HG03354 (cell line): ENCODE results near the gene MED9.

Source experiments
- ATAC-seq: cut with Tn5 transposase; IDR thresholded peaks from one replicate; pipeline ENCODE4 v1.9.1; 2021; ENCODE audit warnings: mild to moderate bottlenecking; ENCODE audit not compliant: unreplicated experiment, poor library complexity, severe bottlenecking

Gene MED9

DNA sequence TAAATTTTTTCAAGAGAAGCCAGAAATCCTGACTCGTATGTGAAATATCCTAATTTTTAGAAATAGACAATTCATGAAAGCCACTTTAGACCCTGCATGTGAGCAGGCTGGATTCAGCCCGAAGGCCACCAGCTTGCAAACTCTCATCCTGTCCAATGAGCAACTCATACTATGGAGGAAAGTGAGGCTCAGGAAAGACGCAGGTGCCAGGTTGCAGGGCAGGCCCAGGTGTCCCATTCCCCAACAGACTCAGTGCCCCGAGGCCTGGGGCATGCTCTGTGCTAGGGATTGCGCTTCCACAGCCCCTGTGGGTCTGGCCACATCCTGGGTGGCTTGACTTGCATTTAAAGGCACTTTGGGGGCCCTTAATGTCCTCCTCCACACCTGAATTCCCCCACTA is 36.1 kb downstream of the MED9 start:
- ATAC-seq = no peak

DNA sequence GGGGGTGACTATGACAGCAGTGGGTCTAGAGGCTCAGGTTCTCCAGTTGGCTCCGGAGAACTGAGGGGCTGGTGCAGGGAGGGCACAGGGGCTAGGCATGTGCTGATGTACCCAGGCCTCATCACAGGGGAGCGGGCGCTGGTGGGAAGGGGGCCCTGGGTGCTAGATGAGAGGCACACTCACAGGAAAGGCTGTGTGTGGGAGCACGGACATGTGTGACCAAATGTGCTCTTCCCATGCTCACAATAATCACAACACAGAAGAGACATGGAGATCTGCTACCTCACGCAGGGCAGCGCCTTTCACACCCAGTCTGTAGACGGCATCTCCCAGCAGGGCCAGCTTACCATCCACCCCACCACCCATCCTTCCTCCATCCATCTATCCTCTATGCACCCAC is 36.8 kb downstream of the MED9 start:
- no peak for ATAC-seq

DNA sequence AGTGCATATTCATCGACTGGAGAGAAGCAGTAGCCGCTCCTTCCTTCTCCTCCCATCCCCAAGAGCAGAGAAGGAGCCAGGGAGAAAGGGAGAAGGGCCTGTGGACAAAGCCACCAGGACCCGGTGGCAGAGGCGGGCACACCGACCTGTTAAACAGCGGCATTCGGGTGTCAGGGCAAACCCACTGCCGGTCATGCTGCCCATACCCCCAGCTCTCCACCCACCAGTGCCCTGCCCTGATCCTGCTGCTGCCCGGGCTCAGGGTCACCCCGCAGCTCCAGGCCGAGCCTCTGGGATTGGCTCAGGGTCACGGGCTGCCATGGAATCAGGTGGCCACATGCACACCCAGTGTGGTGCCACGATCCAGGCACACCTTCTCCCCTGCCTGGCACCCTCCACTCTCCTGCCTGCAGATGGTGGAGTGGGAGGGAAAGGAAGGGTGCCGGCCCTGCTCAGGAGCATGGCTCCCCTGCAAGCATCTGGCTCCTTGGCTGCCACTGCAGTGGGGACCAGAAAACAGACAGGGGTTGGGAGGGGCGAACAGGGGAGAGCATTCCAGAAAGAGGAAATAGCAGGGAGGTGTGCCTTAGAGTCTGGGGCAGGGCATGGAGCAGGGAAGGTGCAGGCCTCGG is 37.7 kb downstream of the MED9 start:
- no peak for ATAC-seq

DNA sequence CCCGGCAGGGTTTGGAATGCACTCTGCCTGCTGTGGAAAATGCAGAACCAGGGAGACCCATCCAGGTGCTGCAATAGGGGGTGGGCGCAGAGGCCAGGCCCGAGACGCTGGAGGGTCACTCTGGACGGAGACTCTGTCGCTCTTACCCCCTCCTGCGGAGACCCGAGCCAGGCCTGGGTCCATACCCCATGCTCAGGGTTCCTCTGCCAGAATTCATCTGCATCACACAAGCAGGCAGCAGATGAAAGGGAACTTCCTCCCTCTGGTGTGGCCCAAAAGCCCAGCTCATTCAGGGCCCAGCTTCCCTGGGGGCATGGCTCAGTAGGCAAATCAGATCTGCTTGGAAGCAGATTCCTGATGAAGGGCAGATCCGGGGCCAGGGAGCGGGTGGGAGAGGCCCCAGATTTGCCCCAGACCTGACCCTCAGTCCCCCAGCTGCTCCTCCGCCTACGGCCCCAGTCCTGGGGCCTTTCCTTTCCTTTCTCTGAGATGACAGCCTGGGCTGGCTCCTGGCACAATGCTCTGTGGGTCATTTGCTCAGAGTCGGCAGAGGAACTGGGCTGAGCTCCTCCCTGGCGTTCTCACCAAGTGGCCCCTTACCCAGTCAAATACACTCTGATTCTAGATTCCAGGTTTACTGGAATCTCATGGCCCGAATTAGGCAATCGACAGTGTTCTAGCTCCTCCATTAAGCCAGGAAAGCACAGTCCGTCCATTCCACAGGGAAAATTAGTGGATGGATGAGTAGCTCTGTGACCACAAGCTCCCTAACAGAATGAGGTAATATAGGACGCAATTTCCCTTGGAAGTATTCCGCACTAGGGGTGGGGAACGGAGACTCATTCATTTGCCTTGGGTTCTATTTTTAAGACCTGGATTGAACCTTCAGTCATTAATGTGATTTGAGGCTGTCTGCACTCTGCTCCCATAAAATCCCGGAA is 38.5 kb downstream of the MED9 start:
- no peak for ATAC-seq

DNA sequence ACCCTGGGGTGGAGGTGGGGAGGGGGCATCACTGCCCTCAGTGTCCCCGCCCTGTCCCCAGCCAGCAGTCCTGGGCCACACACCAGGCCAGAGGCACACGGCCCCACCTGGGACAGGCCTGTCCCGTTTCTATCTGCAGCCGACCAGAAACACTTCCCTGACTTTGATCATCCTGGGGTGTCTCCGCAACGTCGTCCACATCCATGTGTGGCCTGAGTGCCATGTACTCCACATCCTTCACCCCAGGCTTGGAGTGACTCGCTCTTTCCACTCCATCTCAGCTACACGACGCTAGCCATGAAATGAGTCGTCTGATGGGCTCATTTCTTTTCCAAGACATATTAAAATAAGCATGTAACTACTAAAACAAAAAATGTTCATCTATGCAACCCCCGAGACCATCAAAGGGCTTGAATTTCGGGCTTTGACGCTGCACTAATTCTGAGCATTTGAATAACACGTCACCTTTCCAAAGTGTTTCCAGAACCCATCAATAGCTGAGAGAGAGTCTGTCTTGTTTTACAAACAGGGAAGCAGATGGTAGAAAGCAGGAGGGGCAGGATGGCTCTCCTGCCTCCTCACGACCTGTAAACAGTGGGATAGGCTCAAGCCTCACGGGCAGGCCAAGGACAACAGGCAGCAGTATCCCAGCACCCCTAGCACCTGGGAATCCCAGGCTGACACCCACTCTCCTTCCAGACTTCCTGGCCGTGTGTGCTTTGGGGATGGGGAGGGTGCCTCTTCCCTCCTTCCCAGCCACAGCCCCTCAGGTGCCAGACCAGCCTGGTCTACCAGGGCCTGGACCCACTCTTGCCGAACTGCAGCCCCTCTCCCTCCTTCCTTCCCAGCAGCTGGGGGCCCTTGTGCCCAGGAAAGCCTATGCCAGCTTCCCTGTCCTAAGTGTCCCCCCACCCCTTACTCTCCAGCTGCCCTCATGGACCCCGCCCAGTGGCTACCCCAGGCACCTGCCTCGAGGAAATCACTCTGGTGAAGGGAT is 39.4 kb downstream of the MED9 start:
- ATAC-seq = no peak

DNA sequence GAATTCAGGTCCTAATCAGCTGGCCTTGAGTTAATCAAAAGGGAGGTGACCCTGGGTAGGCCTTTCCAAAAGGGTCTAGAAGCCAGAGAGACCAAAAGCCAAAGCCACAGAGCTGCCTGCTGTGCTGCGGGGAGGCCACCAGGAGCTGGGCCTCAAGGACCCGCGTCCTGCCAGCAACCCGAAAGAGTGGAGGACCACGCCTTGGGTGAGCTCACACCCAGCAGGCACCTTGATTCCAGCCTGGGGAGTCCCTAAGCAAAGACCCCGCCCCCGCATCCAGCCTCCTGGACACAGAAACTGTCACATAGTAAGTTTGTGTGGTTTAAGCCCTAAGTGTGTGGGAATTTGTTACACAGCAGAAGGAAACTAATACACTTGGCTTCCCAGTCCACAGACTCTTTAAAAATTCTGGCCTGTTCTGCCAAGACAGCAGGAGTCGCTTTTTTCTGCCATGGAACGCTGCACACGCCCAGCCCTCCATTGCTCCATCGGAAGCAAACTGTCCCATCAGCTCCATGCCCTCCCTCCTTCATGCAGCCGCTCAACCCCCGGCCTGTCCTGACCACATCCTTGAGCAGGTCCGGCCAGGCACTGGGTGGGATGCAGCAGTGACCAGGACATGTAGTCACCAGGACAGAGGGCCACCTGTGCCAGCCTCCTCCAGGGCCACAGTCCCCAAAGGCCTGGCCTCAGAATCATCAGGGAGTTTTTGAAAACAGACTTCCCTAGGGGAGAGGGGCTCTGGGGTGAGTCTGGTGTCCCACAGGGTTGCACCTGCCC is 40.3 kb downstream of the MED9 start:
- ATAC-seq = no peak

DNA sequence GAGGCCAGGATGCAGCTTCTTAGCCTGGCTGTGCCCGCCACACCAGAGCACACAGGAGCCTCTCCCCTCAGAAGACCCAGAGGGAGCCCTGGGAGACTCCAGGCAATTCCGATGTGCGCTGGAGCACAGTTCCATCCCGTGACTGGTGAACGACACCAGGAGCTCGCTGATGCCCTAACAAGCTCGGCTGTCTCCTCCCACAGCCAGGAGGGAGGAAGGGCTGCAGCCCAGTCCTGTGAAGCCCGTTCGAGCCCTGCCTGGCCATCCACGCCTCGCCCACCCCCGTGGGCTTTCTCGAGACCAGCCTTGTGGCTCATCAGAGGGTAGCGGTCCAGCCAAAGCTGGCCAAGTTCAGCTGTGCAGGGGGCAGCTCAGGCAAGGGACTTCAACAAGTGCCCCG is 41.2 kb downstream of the MED9 start:
- ATAC-seq = no peak

DNA sequence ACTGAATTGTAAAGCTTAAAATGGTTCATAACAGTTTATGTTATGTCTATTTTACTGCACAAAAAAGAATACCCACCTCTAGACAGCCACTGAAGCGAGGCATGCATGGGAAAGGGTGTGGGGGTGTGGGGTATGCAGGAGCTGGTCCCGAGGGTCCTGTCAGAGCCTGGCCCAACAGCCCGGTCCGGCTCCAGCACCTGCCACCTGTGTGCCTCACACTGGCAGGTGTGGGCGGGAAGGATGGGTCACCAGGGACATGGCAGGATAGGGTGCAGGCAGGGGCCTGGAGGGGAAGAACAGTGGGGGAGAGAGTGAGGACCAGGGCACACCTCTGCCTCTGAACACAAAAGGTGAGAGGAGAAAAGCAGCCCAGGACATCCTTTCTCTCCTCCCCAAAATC is 42.2 kb downstream of the MED9 start:
- no peak for ATAC-seq

DNA sequence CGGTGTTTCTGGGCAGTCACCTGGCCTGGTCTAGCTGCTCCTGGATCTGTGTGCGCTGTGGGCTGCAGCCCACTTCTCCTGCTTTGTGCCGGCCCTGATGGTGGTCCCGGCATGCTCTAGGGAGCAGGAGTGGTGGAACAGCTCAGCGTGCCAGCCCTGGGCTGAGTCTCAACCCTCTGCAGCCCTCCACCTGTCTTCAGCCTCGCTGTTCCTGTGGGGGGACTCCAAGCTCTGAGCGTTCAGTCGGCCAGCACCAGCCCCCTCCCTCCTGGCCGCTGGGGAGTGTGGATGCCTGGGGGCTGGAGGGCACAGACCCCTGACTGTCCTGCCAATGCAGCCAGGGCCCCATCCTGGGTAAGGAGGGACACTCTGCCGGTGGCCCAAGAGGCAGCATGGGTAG is 43.1 kb downstream of the MED9 start:
- no peak for ATAC-seq

DNA sequence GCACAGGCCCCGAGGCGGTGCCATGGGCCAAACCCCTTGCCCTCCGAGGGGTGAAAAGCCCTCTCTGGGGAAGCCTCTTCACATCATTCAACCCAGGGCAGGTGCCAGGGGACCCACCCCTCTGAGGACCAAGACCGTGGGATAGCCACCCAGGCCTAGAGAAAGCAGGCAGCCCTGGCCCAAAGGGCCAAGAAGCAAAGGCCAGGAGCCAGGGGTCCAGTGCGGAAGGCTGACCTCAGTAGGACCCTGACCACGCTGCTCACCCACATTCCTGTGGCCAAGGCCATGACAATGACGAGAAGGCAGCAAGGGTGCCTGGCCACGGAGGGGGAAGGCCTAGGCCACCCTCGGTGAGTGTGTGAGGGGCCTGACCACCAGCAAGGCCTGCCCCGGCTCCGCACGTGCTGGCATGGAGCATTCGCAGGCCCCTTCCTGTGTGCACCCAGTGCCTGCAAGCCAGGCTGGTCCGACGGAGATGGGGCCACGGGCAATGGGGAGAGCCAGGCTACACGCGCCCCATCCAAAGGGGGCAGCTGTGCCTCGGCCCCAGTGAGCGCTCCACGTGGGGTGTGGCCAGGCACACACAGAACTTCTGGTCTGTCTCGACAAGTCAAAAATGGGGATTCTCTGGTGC is 43.9 kb downstream of the MED9 start:
- ATAC-seq = no peak

DNA sequence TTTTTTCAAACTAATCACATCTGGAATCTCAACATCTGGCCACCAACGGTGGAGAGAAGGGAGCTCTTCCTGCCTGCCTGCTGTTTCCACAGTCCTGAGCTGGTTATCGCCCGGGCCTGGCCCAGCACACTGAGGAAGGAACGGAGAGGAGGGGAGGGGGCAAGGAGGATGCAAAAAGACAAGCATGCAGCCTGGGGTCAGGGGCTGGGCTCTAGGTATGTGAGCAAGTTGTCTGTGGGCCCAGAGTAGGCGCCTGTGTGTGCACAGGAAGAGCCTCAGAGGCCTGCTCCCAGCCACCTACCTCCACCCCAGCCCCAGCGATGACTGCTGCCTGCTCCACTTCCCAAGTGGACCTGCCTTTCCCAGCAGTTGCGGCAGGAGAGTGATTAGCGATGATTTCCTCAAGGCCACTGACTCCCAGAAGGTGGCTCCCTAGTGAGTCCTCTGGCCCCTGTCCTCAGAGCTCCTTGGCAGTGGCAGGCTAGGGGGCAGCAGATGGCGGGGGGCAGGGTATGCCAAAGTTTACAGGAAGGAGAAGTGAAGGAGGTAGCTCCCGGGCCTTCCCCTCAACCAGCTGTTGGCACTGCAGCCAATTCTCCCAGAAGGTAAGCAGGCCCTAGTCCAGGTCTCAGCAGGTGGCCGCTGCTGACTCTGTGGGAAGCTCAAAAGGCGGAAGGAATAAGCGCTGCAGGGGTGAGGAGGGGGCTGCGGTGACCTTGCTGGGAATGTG is 46.4 kb downstream of the MED9 start:
- no peak for ATAC-seq

DNA sequence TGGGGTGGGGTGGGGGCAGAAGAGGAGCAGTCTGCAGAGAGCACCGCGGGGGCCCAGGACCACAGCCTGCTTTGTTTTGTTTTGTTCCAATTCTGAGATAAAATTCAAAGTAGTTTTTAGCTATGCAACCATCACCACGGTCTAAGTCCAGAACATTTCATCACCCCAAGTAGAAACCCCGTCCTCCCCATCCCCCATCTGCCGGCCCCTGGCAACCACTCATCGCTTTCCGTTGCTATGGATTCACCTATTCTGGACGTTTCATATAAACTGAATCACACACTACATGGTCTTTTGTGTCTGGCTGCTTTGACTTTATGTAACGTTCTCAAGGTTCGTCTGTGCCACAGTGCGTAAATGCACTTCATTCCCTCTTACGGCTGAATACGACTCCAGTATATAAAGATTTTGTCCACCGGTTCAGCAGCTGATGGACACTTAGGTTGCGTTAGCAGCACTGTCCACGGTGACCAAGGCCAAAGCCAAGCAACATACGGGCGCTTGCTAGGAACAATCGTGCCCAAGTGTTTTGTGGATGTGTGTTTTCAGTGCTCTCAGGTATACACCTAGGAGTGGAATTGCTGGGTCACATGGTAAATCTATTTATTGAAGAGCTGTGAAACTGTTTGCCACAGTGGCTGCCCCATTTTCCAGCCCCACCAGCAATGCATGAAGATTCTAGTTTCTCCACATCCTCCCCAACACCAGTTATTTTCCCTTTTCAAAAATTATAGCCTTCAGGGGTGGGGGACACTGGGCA is 47.1 kb downstream of the MED9 start:
- no peak for ATAC-seq

DNA sequence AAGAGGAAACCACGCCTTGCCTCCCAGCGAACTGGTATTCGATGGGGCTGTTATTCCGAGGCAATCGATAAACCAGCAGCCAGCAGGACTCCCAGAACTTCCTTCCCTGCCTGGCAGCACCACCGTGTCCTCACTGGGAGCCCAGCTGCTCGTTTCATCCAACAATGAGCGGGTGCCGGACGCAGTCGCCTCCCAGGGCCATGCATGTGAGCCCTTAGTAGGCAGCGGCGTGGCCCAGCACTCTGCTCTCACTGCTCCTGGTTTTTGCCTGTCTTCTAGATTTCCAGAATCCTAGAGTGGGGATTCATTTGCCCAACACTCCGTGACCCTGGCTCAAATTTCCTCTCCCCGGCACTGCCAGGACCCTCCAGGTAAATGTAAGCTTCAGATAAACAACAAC is 48.5 kb downstream of the MED9 start:
- no peak for ATAC-seq

DNA sequence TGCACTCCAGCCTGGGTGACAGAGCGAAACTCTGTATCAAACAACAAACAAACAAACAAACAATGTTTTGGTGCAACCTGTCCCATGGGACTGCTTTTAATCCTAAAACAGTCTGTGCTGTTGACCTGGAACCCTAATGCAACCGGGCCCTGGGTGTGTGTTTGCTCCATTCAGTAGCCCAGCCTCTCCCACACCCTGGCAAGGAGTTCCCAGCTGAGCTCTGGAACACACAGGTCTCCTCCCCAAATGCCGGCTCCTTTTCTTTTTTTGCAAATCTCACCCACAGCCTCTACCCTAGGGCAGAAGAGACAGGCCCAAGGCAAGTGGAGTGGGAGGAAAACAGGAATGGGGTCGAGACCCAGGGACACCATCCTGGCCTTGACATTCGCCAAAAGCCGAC is 49.2 kb downstream of the MED9 start:
- no peak for ATAC-seq

DNA sequence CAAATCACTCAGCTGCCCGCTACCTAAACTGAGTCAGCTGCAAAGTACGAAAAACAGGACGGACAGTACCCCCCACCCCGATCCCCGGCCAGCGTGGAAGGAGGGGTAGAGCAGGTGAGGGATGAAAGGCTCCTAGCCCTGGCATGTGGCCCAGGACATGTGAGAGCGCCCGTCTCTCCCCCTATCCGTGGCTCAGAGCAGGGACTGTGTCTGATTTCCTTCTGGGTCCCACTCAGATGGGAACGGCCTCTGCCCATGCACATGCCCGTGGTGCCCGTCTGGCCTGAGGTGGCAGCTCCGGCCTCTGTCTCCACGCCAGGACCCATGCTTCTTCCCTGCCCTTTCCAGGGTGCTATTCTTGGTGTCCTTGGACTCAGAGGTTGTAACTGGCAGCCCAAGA is 49.6 kb downstream of the MED9 start:
- no peak for ATAC-seq

DNA sequence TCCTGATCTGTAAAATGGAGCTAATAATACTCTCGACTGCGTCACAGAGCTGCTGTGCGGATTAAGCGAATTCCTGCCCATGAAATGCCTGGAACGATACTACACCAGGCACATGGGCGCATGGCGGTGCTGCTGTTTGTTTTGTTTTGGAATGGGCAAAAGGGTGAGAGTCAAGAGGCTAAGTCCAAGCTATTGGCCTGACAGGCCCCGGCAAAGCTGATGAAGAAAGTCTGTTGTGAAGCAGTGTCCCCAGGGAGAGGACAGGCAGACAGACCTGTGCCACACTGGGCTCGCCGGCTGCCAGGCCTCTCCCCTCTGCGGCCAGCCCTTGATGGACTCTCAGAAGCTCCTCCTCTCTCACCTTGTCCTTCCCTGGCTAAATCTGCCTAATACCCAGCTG is 50.7 kb downstream of the MED9 start:
- ATAC-seq = no peak

DNA sequence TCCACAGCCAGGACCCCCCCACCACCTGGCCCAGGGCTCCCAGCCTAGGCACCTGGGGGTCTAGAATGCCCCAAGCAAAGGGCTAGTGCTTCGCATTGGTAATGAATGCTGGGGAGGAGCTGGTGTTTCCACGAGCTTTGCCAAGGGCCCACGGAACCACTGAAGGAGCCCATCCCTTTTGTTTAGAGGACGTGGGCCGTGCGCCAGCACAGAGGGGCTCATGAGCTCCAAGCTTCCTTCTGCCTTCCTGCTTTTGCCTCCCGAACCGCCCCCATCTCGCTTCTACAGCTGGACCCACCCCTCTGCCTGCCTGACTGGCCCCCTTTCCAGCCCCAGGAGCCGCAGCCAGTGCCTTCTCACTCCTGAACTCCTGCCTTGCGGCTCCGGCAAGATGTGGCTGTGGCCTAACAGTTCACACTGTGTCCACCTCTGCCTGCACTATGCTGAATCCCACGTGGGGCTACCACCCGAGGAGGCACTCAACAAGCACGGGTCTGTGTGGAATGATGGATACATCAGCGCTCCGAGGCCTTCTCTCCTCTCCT is 51.2 kb downstream of the MED9 start:
- no peak for ATAC-seq
